CD4-positive, alpha-beta T cell treated with Interleukin-15 for 1 hour (primary cell): ENCODE results near the gene SVIL.
A peak's percentile ranks its signal among the peaks of the same experiment; 100 is the strongest.

Experiments used
- DNase-seq: peaks from one replicate; pipeline ENCODE4 v3.0.0-alpha.2; 2020

Gene SVIL

GRCh38 chr10:29634764-29635625 lies at the start of gene SVIL:
SVIL (minus strand) TSS chr10:29634971; CDS start chr10:29555058, 79,913 bp downstream.
- no peak for DNase-seq

- DNase-seq, result peak; percentile 85
Measured at GRCh38 chr10:29681676-29682448, 47.1 kb upstream of the SVIL start.

DNA sequence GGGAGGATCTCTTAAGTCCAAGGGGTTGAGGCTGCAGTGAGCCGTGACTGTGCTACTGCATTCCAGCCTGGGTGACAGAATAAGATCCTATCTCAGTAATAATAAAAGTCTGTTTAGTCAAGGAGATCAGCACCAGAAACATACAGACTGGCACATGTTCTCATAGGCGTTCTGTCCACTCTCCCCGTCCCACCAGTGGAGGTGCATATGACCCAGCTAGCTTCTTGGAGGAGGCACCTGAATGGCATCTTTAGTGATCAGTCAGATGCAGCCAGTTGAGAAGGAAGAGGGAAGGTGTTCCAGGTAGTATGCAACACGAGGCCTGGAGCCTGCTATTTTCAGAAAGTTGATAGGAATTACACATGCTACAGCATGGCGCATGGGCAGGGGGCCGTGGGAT lies 45.3 kb upstream of the SVIL start:
- no peak for DNase-seq

DNA sequence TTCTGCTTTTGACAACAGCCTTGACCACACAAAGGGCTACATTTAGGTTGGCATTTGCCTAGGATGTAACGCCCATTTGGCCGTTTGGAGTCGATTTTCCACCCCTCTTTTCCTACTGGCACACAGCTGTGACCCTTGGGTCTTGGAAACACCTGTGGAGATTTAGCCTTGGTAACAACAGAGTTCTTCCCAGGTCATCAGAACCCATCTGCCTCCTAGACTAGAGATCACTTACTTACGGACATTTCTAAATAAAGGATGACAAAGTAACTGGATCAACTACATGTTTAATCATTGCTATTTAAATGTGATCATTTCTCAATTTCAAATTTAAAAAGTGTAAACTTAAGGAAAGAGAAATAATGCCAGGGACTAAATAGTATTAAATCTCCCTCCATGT lies 42.0 kb upstream of the SVIL start:
- no peak for DNase-seq

GRCh38 chr10:29675984-29676383 lies 41.2 kb upstream of the SVIL start:
- no peak for DNase-seq

DNA sequence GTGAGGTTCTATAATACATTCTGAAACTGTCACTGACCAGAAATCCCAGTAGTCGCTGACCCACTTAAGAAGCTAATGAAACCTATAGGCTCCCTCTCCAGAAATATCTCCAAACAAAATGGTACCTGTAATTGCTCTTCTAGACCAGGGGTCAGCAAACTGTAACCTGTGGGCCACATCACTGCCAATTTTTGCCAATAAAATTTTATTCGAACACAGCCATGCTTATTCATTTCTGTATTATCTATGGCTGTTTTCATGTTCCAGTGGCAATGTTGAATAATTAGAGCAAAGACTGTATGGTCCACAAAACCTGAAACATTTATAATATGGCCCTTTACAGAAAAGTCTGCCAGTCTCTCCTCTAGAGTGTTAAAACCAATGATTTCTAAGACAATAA lies 37.2 kb upstream of the SVIL start:
- DNase-seq, result no peak

GRCh38 chr10:29671228-29671780 lies 36.5 kb upstream of the SVIL start:
- no peak for DNase-seq

DNA sequence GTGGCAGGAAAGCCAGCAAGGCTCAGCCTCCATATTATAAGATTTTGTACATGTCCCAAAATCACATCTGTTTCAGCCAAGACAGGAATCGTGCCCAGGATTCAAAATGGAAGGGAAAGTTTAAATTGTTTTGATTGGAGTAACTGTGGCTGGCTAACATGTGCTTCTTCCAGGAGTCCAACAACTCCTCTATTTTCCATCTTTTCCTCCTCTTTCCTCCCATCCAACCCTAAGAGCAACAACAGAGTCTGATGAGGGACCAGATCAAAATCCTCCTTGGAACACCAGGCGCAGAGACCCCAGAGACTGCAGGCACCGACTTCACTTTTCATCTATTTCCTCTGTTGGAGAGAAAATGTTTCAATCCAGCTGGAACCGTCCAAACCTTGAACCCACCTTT lies 36.0 kb upstream of the SVIL start:
- no peak for DNase-seq

DNA sequence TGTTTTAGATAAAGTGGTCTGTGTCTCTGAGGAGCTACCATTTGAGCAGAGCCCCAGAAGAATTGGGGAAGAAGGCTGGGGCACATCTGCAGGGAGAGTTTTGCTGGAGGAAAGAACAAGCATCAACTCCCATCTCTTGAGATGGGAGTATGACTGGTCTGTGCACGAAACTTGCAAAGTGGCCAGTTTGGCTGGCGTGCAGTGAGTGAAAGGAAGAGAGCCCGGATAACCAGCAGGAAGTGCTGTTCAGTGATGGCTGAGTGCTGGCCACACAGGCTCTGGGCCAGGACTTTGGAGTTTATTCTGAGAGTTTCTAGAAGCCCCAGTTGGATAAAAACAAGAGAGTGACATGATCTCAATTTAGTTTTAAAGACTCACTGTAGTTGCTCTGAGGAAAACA lies 34.4 kb upstream of the SVIL start:
- DNase-seq, result no peak

DNA sequence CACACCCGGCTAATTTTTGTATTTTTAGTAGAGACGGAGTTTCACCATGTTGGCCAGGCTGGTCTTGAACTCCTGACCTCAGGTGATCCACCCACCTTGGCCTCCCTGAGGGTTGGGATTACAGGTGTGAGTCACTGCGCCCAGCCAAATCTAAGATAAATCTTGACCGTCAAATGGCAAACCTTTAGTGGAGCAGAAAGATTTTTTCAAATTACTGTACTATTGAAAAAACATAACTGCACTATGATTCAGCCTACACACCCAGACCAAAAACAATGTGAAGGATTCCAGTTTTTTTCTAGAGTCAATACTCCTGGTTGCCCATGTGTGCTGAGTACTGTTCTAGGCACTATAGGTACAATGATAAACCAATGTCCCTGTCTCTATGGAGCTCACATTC lies 33.9 kb upstream of the SVIL start:
- no peak for DNase-seq

- no peak for DNase-seq
Measured at GRCh38 chr10:29667191-29667590, 32.4 kb upstream of the SVIL start.

- DNase-seq, result no peak
Measured at GRCh38 chr10:29666201-29666600, 31.4 kb upstream of the SVIL start.

- no peak for DNase-seq
Measured at GRCh38 chr10:29663718-29664117, 28.9 kb upstream of the SVIL start.

DNA sequence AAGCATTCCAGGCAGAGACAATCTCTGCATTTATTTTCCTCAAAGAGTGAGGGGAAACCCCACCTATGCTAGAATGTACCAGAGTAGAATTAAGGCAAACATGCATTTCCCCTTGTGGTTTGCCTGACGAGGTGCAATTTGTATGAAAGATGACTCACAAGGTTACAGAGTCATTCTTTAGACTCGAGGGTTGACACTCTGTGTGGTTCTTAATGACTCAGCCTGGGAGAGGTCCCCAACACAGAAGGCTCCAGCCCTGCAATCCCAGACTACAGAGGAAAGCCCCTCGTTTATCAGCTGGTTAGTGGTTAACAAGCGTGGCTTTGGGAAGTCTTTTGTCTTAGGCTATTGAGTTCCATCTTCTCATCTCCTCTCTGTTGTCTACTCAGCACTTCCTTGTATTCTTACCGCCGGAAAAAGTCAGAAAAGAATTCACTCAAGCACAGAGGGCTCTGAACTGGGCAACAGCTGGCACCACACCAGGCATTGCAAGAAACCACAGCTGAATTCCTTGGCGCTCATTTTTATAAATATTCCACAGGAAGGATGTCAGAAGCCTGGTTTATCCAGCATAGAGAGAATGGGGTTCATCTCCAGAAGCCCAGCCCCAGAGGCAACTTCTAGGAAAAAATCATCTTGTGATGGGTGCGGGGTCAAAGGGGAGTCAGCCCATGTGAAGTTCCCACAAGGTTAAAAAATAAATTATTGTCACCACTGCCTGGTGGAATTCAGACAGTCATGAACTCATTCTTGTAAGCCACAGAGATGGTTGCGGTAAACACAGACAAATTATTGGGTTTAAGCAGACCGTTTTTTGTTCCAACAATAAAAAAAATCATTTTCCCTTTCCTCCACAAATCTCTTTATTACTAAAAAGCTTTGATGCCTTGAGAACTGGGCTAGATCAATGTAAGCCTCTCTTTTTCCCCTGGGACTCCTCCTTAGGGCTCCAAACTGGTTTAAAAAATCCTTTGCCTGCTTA lies 24.5 kb upstream of the SVIL start:
- DNase-seq, result peak; percentile 85

DNA sequence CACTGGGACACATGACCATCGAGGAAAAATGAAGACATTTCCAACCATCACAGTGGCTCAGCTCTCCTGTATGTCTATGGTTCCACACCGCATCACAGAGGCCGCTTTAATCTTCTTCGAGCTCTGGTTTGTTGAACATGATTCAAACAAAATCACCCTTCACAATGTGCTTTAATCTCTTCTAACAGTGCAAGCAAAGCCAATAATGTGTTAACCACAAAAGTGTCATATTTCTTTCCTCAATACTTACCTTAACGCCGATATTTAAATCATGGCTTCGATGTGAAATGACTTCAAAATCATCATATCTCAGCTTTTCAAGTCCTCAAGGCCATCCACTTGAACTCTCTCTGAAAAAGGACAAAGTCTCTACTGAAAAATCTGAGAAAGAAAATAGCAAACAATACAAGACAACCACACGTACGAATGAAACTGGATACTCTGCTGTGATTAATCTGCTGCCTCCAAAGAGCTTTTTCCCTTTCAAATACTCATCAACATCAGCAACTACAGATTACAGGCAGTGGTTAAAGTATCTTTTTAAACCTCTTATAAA lies 23.0 kb upstream of the SVIL start:
- DNase-seq, result no peak

DNA sequence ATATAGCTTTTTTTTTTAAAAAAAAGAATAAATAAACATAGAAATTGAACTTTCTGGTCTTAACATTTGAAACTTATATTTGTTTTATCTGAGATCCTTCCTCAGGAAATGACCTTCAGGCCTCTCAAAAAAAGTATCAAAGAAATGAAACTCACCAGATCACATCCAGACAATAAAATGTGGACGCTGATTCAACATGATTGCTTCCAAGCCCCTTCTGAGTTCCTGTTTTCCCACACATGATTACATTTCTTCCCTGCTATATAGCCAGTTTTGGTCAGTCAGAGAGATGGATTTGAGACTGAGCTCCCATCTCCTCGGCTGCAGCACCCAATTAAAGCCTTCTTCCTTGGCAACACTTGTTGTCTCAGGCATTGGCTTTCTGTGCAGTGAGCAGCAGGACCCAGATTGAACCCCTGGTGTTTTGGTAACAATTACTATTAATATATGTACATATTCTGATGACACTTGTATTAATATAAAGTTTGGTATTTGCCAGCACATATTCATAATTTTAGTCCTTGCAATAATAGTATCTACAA lies 21.8 kb upstream of the SVIL start:
- DNase-seq, result no peak

DNA sequence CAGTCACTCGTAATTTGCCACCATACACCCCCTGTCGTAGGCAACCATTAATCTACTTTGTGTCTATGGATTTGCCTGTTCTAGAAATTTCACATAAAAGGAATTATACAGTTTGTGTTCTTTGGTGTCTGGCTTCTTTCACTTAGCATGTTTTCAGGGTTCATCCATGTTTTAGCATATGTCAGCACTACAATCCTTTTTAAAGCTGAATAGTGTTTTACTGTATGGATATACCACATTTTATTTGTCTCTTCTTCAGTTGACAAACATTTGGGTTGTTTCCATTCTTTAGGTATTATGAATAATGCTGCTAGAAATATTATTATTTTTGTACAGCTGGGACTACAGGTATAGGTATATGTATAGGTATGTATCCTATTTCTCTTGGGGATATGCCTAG lies 17.4 kb upstream of the SVIL start:
- DNase-seq, result no peak

- DNase-seq, result no peak
Measured at GRCh38 chr10:29651767-29652166, 17.0 kb upstream of the SVIL start.

DNA sequence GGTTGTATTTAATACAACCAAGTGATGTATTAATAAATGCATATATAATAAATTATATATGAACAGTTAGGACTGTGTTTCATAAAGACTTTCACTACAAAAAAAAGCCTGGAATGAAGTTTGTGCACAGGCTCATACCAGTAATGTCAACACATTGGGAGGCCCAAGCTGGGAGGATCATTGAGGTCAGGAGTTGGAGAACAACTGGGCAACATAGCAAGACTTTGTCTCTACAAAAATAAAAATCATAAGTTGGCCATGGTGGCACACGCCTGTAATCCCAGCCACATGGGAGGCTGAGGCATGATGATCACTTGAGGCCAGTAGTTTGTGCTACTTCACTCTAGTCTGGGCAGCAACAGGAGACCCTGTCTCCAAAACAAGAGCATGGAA lies 15.8 kb upstream of the SVIL start:
- no peak for DNase-seq

- DNase-seq, result no peak
Measured at GRCh38 chr10:29649561-29650551, 15.1 kb upstream of the SVIL start.

DNA sequence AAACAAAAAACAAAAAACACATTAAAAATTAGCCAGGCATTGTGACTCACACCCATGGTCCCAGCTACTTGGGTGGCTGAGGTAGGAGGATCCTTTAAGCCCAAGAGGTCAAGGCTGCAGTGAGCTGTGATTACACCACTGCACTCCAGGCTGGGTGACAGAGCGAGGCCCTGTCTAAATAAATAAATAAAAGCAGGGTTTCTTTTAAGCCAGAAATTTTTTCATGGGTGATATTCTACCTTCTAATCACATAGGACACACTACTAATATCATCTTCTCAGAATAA lies 14.2 kb upstream of the SVIL start:
- DNase-seq, result no peak
